Vagina (tissue), 2 donors: Measurements from ENCODE around the gene TMEM204. TPM values are rescaled to one million over a fixed set of nuclear protein-coding genes. Genes with fewer than 3 reads are reported as not detected.

Source experiments
- DNase-seq, 2 donors: peaks; one replicate each; pipeline ENCODE4 v3.0.0-alpha.2; 2017; ENCODE audit errors: extremely low spot score in 2 of 2
- H3K27ac ChIP-seq: fragments of 200-600 bp; sonication (generic); one replicate; pipeline ENCODE4 v1.5.1; 2019
- H3K27me3 ChIP-seq: fragments of 200-600 bp; sonication (generic); one replicate; pipeline ENCODE4 v1.5.1; 2019
- H3K36me3 ChIP-seq, 2 donors: fragments of 200-600 bp; sonication (generic); one replicate each; pipeline ENCODE4 v1.5.1; 2017 to 2019
- H3K4me1 ChIP-seq: fragments of 200-600 bp; sonication (generic); one replicate; pipeline ENCODE4 v1.5.1; 2019
- H3K4me3 ChIP-seq, 2 donors: fragments of 200-600 bp; sonication (generic); 1 replicate in 1 of 2; 2 replicates in 1 of 2; pipeline ENCODE4 v1.5.1; 2016 to 2019
- H3K9me3 ChIP-seq: fragments of 200-600 bp; sonication (generic); one replicate; pipeline ENCODE4 v1.5.1; 2019
- POLR2A ChIP-seq, 2 donors: fragments of 450-650 bp; IDR thresholded peaks; one replicate each; pipeline ENCODE4 v1.6.1; 2017; ENCODE audit warnings: antibody characterized with exemption in 2 of 2, mild to moderate bottlenecking in 2 of 2, moderate library complexity in 2 of 2
- POLR2AphosphoS5 ChIP-seq, 2 donors: sonication (generic); formaldehyde crosslinking; IDR thresholded peaks; one replicate each; pipeline ENCODE4 v1.9.0; 2017; ENCODE audit warnings: antibody characterized with exemption in 2 of 2, mild to moderate bottlenecking in 2 of 2, low read depth in 1 of 2; ENCODE audit not compliant: insufficient read depth in 1 of 2
- intact Hi-C: fragments of 100-400 bp; cut with DNase I; formaldehyde crosslinking; loops from one replicate; pipeline ENCODE4 v1.15.1; 2023
- total RNA-seq: library from RNA; depleted of rRNA; stranded (reverse); fragments of >200 nt; gene quantifications from one replicate; pipeline ENCODE4 v1.2.3, GENCODE V29; 2016
- TF ChIP-seq, protein P1 (sequence below), 3 experiments: fragments of 450-650 bp in 2 of 3; fragments of 200-600 bp in 1 of 3; sonication (generic) in 1 of 3; IDR thresholded peaks; one replicate each; pipeline ENCODE4 v1.5.1; 2017 to 2019; ENCODE audit warnings: antibody characterized with exemption in 3 of 3, mild to moderate bottlenecking in 2 of 3, moderate library complexity in 2 of 3

TMEM204 gene
- total RNA-seq, 1 donor from 2014 or later, result 33.1 TPM

DNA sequence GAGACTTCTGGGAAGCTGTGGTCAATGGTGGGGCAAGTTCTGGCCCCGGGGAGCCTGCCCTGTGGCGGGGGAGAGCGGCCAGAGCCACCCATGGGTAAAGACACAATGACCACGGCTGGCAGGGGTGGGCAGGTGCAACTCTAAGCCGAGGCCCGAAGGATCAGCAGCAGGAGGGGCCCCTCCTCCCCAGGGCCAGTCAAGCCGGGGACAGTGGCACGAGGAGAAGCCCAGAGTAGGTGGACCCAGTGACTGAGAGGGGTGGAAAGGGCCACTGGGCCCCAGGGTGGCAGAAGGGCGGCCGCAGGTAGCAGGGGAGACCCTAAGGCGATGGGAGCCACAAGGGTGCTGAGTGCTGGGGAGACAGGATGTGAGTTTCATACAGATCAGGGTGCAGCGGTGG, 17.7 kb downstream of the TMEM204 start:
- H3K36me3 ChIP-seq, result peaks cover 0 to 31% of the 10 kb centered on the region in 2 donors
- intact Hi-C loops, result no loop called here
- peaks cover 51% of the 10 kb centered on the region for H3K4me1 ChIP-seq
- H3K27ac ChIP-seq, result no peak overlapping the region
- H3K4me3 ChIP-seq, result no peak overlapping the region
- H3K27me3 ChIP-seq, result no peaks in the 10 kb centered on the region
- TF ChIP-seq POLR2A (IDR thresholded peaks at IDR 0.05), result no peak
- no peak for TF ChIP-seq POLR2AphosphoS5 (IDR thresholded peaks at IDR 0.05; ENCODE audit: insufficient read depth in 1 of 2, low read depth in 1 of 2)
- TF ChIP-seq, protein P1, sequence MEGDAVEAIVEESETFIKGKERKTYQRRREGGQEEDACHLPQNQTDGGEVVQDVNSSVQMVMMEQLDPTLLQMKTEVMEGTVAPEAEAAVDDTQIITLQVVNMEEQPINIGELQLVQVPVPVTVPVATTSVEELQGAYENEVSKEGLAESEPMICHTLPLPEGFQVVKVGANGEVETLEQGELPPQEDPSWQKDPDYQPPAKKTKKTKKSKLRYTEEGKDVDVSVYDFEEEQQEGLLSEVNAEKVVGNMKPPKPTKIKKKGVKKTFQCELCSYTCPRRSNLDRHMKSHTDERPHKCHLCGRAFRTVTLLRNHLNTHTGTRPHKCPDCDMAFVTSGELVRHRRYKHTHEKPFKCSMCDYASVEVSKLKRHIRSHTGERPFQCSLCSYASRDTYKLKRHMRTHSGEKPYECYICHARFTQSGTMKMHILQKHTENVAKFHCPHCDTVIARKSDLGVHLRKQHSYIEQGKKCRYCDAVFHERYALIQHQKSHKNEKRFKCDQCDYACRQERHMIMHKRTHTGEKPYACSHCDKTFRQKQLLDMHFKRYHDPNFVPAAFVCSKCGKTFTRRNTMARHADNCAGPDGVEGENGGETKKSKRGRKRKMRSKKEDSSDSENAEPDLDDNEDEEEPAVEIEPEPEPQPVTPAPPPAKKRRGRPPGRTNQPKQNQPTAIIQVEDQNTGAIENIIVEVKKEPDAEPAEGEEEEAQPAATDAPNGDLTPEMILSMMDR (IDR thresholded peaks at IDR 0.05), result no peak
- DNase-seq, result no peak
- H3K9me3 ChIP-seq, result no peaks in the 10 kb centered on the region

DNA sequence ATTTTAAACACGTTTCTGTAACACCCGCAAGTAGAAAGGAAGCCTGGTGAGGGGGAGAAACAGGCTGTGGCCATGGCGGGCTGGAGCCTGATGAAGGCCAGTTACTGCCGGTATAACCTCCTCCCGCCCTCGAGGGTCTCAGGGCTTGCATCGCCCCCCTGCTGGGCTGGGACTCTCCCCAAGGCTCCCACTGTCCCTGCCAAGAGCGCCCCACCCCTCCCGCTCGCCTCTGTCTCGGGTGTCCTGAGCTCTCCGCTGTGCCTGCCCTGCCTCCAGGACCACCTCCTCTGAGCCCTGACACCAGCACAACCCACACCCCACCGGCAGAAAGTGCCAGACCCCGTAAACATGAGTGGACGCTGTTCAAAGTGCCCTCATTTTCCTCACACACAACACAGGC, 18.7 kb downstream of the TMEM204 start:
- Histone ChIP-seq H3K9me3 (no peaks in the 10 kb centered on the region), H3K27me3 (no peaks in the 10 kb centered on the region), H3K4me1 (peaks cover 41% of the 10 kb centered on the region), H3K36me3 (peaks cover 0 to 38% of the 10 kb centered on the region in 2 donors), H3K4me3 (no peak overlapping the region), H3K27ac (no peak overlapping the region)
- intact Hi-C loops, result no loop called here
- no peak for TF ChIP-seq POLR2AphosphoS5 (IDR thresholded peaks at IDR 0.05; ENCODE audit: insufficient read depth in 1 of 2, low read depth in 1 of 2)
- TF ChIP-seq, protein P1 (IDR thresholded peaks at IDR 0.05), result no peak
- no peak for TF ChIP-seq POLR2A (IDR thresholded peaks at IDR 0.05)
- no peak for DNase-seq

DNA sequence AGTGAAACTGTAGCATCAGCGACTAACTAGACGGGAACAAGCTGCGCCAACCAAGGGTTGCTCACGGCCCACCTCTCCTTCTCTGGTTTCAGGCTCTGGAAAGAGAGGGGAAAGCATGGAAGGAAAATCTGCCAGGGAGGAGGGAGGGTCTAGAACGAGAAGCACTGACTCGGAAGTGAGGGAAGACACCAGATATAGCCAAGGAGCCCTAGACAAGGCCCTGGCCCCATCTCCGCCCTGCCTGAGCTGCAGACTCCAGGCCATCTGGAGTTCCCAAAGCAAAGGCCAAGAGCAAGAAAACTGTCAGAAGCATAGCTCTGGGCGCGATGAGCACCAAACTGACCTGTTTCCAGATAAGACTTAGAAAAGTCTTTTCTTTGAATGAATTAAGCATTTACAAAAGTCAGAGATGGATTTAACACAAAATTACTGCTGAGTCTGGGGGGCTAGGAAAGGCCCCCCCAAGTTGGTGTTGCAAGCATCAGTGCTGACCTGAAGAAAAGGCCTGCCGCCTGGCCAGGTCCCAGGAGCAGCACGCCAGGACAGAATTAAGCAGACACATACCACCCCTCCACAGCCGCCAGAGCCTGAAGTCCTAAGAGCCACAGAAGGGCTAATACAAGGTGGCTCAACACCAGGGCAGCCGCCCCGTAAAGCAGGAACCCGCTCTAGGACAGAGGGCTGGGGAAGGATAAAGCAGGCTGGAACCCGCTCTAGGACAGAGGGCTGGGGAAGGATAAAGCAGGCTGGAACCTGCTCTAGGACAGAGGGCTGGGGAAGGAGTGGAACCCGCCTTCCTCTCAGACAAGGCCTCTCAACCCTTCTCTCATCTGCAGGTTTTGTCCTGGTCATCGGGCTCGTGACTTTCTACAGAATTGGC, 20.7 kb downstream of the TMEM204 start:
- peaks cover 21% of the 10 kb centered on the region for H3K4me1 ChIP-seq
- H3K27me3 ChIP-seq, result no peaks in the 10 kb centered on the region
- H3K9me3 ChIP-seq, result no peaks in the 10 kb centered on the region
- H3K27ac ChIP-seq, result no peak overlapping the region
- no peak for DNase-seq
- intact Hi-C loops, result no loop called here
- H3K4me3 ChIP-seq, result no peak overlapping the region
- H3K36me3 ChIP-seq, result peaks cover 0 to 48% of the 10 kb centered on the region in 2 donors
- TF ChIP-seq POLR2A (IDR thresholded peaks at IDR 0.05), result no peak
- TF ChIP-seq, protein P1 (IDR thresholded peaks at IDR 0.05), result no peak
- TF ChIP-seq POLR2AphosphoS5 (IDR thresholded peaks at IDR 0.05; ENCODE audit: insufficient read depth in 1 of 2, low read depth in 1 of 2), result no peak

DNA sequence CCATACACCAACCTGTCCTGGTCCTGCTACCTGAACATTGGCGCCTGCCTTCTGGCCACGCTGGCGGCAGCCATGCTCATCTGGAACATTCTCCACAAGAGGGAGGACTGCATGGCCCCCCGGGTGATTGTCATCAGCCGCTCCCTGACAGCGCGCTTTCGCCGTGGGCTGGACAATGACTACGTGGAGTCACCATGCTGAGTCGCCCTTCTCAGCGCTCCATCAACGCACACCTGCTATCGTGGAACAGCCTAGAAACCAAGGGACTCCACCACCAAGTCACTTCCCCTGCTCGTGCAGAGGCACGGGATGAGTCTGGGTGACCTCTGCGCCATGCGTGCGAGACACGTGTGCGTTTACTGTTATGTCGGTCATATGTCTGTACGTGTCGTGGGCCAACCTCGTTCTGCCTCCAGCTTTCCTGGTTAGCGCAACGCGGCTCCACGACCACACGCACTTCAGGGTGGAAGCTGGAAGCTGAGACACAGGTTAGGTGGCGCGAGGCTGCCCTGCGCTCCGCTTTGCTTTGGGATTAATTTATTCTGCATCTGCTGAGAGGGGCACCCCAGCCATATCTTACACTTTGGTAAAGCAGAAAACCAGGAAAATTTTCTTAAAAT, 21.5 kb downstream of the TMEM204 start:
- Histone ChIP-seq H3K4me1 (peaks cover 13% of the 10 kb centered on the region), H3K27ac (no peak overlapping the region), H3K9me3 (no peaks in the 10 kb centered on the region), H3K36me3 (peaks cover 0 to 48% of the 10 kb centered on the region in 2 donors), H3K4me3 (no peak overlapping the region), H3K27me3 (no peaks in the 10 kb centered on the region)
- intact Hi-C loops, result no loop called here
- TF ChIP-seq POLR2AphosphoS5 (IDR thresholded peaks at IDR 0.05; ENCODE audit: insufficient read depth in 1 of 2, low read depth in 1 of 2), result no peak
- TF ChIP-seq POLR2A (IDR thresholded peaks at IDR 0.05), result no peak
- TF ChIP-seq, protein P1 (IDR thresholded peaks at IDR 0.05), result no peak
- no peak for DNase-seq

DNA sequence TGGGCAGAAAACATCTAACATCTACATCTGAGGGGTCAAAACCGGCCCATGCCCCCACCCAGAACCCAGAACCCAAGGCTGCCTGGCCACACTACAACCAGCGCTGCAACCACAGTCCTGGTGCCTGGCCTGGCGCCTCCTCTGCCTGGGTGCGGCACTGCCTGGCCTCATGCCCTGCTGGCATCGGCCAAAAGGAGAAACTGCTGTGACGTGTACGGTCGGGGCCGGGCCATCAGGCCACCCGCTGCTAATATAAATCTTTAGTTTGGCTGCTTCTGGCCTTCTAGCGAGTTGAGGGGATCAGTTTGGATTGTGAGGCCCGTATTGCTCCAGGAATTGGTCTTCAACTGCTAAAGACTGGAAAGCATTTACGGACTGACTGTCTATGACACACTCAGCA, 22.8 kb downstream of the TMEM204 start:
- no peak for DNase-seq
- no peak overlapping the region for H3K27ac ChIP-seq
- no peaks in the 10 kb centered on the region for H3K9me3 ChIP-seq
- peaks cover 0 to 58% of the 10 kb centered on the region in 2 donors for H3K36me3 ChIP-seq
- H3K27me3 ChIP-seq, result no peaks in the 10 kb centered on the region
- H3K4me1 ChIP-seq, result peaks cover 6% of the 10 kb centered on the region
- H3K4me3 ChIP-seq, result no peak overlapping the region
- intact Hi-C loops, result no loop called here
- TF ChIP-seq POLR2A (IDR thresholded peaks at IDR 0.05), result no peak
- peak in 1 of 2 donors; percentile 21 for TF ChIP-seq POLR2AphosphoS5 (IDR thresholded peaks at IDR 0.05; ENCODE audit: insufficient read depth in 1 of 2, low read depth in 1 of 2)
- TF ChIP-seq, protein P1 (IDR thresholded peaks at IDR 0.05), result no peak
